Spleen (tissue), 7 donors: ENCODE measurements around the gene ZDHHC14.

Source experiments
- CTCF ChIP-seq, 11 experiments: fragments of 200-600 bp in 7 of 11; fragments of 450-650 bp in 4 of 11; sonication (generic) in 4 of 11; IDR thresholded peaks in 8 of 11; conservative IDR thresholded peaks in 3 of 11; 1 replicate in 7 of 11; 2 replicates in 4 of 11; pipeline versions ENCODE4 v1.4.0 to v1.8.0; 2016 to 2021; ENCODE audit warnings: antibody characterized with exemption in 11 of 11, inconsistent platforms in 4 of 11, mild to moderate bottlenecking in 1 of 11
- POLR2A ChIP-seq, 3 donors: fragments of 450-650 bp; IDR thresholded peaks; one replicate each; pipeline ENCODE4 v1.5.1; 2017; ENCODE audit warnings: antibody characterized with exemption in 3 of 3, mild to moderate bottlenecking in 1 of 3
- donor health status: DM: no; HTN: no; CAD: no; lungs with moderate emphysema.
- donor health status: DM: no; HTN: no; CAD: no.
- donor health status: DM: no; HTN: no; CAD: no.

GRCh38 chr6:157390273-157391060 is 9.5 kb downstream of the ZDHHC14 start:
- TF ChIP-seq POLR2A (IDR thresholded peaks at IDR 0.05) (no peak), CTCF (IDR thresholded peaks at IDR 0.05 in 8 of 11, conservative IDR thresholded peaks at IDR 0.05 in 3 of 11) (no peak)
